HCEC 1CT (cell line): ENCODE data around the gene NNAT.

Experiments
- DNase-seq: peaks from one replicate; pipeline ENCODE4 v3.0.0-alpha.2; 2017

NNAT gene

GRCh38 chr20:37567671-37568588 lies 46.9 kb downstream of the NNAT start:
- no peak for DNase-seq

GRCh38 chr20:37570419-37570818 lies 49.4 kb downstream of the NNAT start:
- DNase-seq: no peak

GRCh38 chr20:37571033-37571432 lies 50.0 kb downstream of the NNAT start:
- no peak for DNase-seq
